A549 treated with AZD9567 at 1 μM for 4 hours (cell line): ENCODE results near the gene PKNOX1. TPM values are rescaled to one million over a fixed set of nuclear protein-coding genes. Genes with fewer than 3 reads are reported as not detected.

Experiments used
- total RNA-seq: library from RNA; stranded (reverse); fragments of 200-300 nt; extraction: Qiagen RNA extraction; gene quantifications from 5 replicates; pipeline ENCODE4 v1.2.3, GENCODE V29; 2022; ENCODE audit not compliant: insufficient read depth

The PKNOX1 gene, protein sequence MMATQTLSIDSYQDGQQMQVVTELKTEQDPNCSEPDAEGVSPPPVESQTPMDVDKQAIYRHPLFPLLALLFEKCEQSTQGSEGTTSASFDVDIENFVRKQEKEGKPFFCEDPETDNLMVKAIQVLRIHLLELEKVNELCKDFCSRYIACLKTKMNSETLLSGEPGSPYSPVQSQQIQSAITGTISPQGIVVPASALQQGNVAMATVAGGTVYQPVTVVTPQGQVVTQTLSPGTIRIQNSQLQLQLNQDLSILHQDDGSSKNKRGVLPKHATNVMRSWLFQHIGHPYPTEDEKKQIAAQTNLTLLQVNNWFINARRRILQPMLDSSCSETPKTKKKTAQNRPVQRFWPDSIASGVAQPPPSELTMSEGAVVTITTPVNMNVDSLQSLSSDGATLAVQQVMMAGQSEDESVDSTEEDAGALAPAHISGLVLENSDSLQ
- 5.2 to 10.0 TPM (median 6.0 TPM) in 5 replicates for total RNA-seq

DNA sequence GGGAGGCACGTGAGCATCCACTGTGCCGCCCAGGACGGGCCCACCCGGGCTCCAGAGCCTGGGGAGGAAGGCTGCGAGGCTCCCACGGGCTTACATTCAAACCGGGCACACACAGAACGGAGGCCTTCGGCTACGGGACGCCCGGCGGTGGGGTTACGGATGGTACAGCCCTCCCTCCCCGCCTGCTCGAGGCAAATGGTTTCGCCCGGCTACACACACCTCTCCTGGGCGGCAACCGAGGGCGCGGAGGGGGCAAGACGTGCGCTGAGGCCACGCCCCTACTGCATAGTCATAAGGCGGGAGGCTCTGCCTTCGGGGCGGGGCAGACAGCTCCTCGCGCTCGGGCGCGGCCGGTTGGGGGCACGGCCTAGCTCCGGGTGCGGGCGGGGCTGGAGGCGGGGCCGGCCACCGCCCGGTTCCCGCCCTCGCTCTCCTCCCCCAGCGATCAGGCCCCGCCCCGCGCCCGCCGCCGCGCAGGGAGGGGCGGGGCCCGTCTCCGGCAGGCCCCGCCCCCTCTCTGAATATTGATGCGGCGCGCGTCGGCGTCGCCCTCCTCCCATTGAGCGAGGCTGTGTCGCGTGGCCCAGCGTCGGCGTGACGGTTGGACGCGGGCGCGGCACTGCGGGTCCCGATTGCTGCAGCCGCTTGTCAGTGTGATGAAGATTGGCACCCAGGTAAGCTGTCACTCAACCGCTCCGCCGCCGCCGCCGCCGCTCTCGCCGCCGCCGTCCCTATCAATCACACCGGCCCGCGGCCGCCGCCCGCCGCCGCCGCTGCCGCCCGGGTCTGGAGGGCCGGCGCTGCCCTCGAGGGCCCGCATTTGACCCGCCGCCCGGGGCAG, at the start of gene PKNOX1:
Gene PKNOX1, plus strand, starts transcription at position 572 of the 841 bp plus-strand sequence. CDS start 29,820 bp downstream, outside the sequence.

DNA sequence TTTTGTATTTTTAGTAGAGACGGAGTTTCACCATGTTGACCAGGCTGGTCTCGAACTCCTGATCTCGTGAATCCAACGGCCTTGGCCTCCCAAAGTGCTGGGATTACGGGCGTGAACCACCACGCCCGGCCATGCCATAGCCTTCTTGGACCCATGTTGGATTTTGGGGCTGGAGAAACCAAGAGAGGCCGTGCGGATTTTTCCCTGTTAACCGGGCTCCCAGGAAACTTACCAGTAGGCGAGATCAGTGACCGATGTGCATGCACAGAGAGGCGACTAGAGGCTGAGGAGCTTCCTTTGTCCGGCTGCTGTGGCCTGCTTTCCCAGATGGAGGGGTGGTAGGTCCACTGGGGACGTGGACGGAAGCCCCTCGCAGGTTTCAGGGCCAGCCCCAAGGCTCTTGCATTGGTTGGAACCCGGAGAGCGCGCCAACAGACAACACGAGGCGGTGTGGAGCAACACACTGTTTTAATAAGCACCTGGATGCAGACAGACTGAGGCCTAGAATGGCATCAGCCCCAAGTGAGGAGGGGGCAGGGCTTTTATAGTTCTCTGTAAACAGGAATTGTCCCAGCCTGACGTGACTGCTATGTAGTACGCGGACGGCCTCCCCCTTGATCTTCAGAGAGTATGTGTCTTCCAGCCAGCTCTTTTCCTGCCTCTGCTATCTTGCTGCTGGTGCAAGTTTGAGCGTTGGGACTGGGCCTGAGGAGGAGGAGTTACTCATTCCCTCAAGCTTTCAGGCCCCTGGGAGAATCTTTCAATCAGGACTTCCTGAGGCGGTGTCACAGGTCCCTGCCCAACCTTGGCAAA, 49.0 kb upstream of the PKNOX1 start, which contains the start of gene ERVH48-1:
Gene ERVH48-1, minus strand, starts transcription at position 517 of the 813 bp plus-strand sequence. CDS start 6,624 bp downstream, outside the sequence.

DNA sequence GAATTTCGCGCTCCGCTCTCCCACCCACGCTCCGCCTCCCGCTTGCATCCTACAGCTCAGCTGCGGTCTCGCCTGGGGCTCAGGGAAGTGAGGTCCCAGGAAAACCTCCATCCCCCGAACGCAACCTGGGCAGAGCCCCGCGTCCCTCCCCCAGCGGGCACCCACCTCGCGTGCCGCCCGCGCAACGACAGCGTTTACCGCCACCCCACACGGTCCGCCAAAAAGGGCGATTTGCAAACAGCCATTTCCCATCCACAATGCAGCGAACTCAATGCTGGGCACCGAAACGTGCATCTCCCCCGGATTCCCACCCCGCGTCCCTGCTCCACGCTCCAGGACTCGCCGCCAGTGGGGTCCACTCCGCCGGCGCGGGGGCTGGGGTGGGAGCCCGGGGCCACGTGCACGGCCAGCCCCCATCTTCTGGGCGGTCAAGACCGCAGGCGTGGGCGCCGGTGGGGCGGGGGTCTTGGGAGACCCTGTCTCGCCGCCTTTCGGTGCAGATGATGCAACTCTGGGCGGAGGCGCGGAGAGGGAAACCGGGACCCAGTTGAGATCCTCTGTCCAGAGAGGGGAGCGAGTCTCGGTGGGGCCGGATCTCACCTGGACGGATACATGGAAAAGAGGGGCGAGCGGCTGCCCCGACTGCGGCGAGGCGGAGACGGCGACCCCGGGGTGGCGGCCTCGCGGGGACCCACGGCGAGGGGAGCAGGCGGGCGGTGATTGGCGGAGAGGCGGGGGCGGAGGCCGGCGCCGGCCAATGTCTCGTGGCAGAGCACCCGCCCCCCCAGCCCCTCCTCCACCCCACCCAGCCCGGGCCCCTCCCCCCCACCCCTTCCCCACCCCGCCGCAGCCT, 101.0 kb downstream of the PKNOX1 start, which contains the start of gene CBS:
Gene CBS, minus strand, starts transcription at position 666 of the 853 bp plus-strand sequence. CDS start 3,642 bp downstream, outside the sequence.

Other genes starting within 250 kb of the PKNOX1 start
- 19.4 to 31.1 TPM (median 29.5 TPM) in 5 replicates for gene WDR4, start 95.0 kb upstream of the PKNOX1 start, total RNA-seq
- gene NDUFV3, start 81.3 kb upstream of the PKNOX1 start, total RNA-seq, result 20.7 to 24.5 TPM (median 22.2 TPM) in 5 replicates
- gene ERVH48-1, start 48.9 kb upstream of the PKNOX1 start, total RNA-seq, result not detected in 5 replicates
- 8.6 to 13.7 TPM (median 11.5 TPM) in 5 replicates for gene CBS, start 101.3 kb downstream of the PKNOX1 start, total RNA-seq
- gene U2AF1, start 133.0 kb downstream of the PKNOX1 start, total RNA-seq, result 52.7 to 69.5 TPM (median 57.6 TPM) in 5 replicates
- not detected in 5 replicates for gene CRYAA, start 194.4 kb downstream of the PKNOX1 start, total RNA-seq